Liver (tissue), 3 donors: ENCODE measurements around the gene ADGRB2.

Experiments
- CTCF ChIP-seq: fragments of 150-350 bp; IDR thresholded peaks from 2 replicates; pipeline ENCODE4 v1.5.1; 2017; ENCODE audit warnings: improper control_type of control experiment, low read depth, low read length; ENCODE audit not compliant: missing input control
- FOXA1 ChIP-seq: IDR thresholded peaks from 2 replicates; pipeline ENCODE4 v1.6.1; 2016; ENCODE audit warnings: antibody characterized with exemption
- GABPA ChIP-seq, 2 donors: IDR thresholded peaks in 1 of 2; conservative IDR thresholded peaks in 1 of 2; 2 replicates each; pipeline ENCODE4 v1.6.1; 2016; ENCODE audit warnings: antibody characterized with exemption in 2 of 2, mild to moderate bottlenecking in 1 of 2, moderate library complexity in 1 of 2
- JUND ChIP-seq, 2 donors: IDR thresholded peaks; 2 replicates each; pipeline ENCODE4 v1.6.1; 2016; ENCODE audit warnings: antibody characterized with exemption in 2 of 2
- MAX ChIP-seq: IDR thresholded peaks from 2 replicates; pipeline ENCODE4 v1.6.1; 2016; ENCODE audit warnings: antibody characterized with exemption
- NR2F2 ChIP-seq: IDR thresholded peaks from 2 replicates; pipeline ENCODE4 v1.6.1; 2016; ENCODE audit warnings: antibody characterized with exemption
- RAD21 ChIP-seq, 2 donors: IDR thresholded peaks; 2 replicates each; pipeline ENCODE4 v1.6.1; 2016; ENCODE audit warnings: antibody characterized with exemption in 2 of 2, mild to moderate bottlenecking in 2 of 2
- REST ChIP-seq: IDR thresholded peaks from 2 replicates; pipeline ENCODE4 v1.6.1; 2016; ENCODE audit warnings: antibody characterized with exemption, mild to moderate bottlenecking
- RXRA ChIP-seq, 2 donors: IDR thresholded peaks; 2 replicates each; pipeline ENCODE4 v1.6.1; 2017 to 2018; ENCODE audit warnings: antibody characterized with exemption in 2 of 2, mild to moderate bottlenecking in 1 of 2
- SP1 ChIP-seq: IDR thresholded peaks from 2 replicates; pipeline ENCODE4 v1.6.1; 2018; ENCODE audit warnings: antibody characterized with exemption, mild to moderate bottlenecking
- TAF1 ChIP-seq: conservative IDR thresholded peaks from 2 replicates; pipeline ENCODE4 v1.6.1; 2016; ENCODE audit warnings: antibody characterized with exemption, mild to moderate bottlenecking
- YY1 ChIP-seq: IDR thresholded peaks from 2 replicates; pipeline ENCODE4 v1.6.1; 2016; ENCODE audit warnings: antibody characterized with exemption, mild to moderate bottlenecking
- ZBTB33 ChIP-seq: IDR thresholded peaks from 2 replicates; pipeline ENCODE4 v1.6.1; 2016; ENCODE audit warnings: antibody characterized with exemption
- donor health status: healthy.
- donor health status: healthy.

GRCh38 chr1:31677949-31678348 is 86.2 kb downstream of the ADGRB2 start:
- TF ChIP-seq SP1: no peak
- TF ChIP-seq TAF1: no peak
- TF ChIP-seq REST: no peak
- no peak for TF ChIP-seq CTCF
- TF ChIP-seq YY1: no peak
- TF ChIP-seq GABPA (IDR thresholded peaks at IDR 0.05 in 1 of 2, conservative IDR thresholded peaks at IDR 0.05 in 1 of 2): no peak
- no peak for TF ChIP-seq RAD21 (IDR thresholded peaks at IDR 0.05)
- TF ChIP-seq NR2F2: no peak
- no peak for TF ChIP-seq ZBTB33
- TF ChIP-seq FOXA1: no peak
- no peak for TF ChIP-seq JUND (IDR thresholded peaks at IDR 0.05)
- no peak for TF ChIP-seq MAX
- no peak for TF ChIP-seq RXRA (IDR thresholded peaks at IDR 0.05)
